Endothelial cell of umbilical vein (primary cell): ENCODE data around the gene PRDM8. TPM values are rescaled to one million over a fixed set of nuclear protein-coding genes. Genes with fewer than 3 reads are reported as not detected.

Experiments
- BruUV-seq: library from RNA; stranded (reverse); fragments of 400-500 nt; replicated peaks from 2 replicates; lab custom pipeline; 2021; lab: Mats Ljungman, UMichigan
- CTCF ChIA-PET: fragments of 300-600, 350-600 bp; sonication (Branson Sonifier 250); formaldehyde crosslinking; loops from one replicate; lab custom pipeline; 2021; ENCODE audit warnings: antibody characterized with exemption, inconsistent platforms; lab: Charles Lee
- POLR2A ChIA-PET: fragments of 300-600, 350-600 bp; sonication (Branson Sonifier 250); formaldehyde crosslinking; loops from one replicate; lab custom pipeline; 2021; ENCODE audit warnings: antibody characterized with exemption, inconsistent platforms; lab: Charles Lee
- DNase-seq: peaks from one replicate; pipeline ENCODE4 v3.0.0-alpha.2; 2011; ENCODE audit warnings: low read depth, low spot score
- FAIRE-seq: peaks from 2 replicates; lab custom pipeline; 2011; peaks lifted over from hg19 to GRCh38; lab: Jason Lieb, UNC
- H2AFZ ChIP-seq: 2 replicates; pipeline ENCODE4 v1.6.0; 2012; ENCODE audit warnings: low read depth, low read length, control low read depth, inconsistent platforms
- H3K27ac ChIP-seq: 2 replicates; pipeline ENCODE4 v1.5.1; 2011; ENCODE audit warnings: low read depth, mild to moderate bottlenecking, control low read depth, low read length, moderate library complexity; ENCODE audit not compliant: insufficient read depth
- H3K27me3 ChIP-seq, 2 experiments: 2 replicates each; pipeline versions ENCODE4 v1.6.0 to v1.6.1; 2011; ENCODE audit warnings: low read length in 2 of 2, mixed read lengths in 1 of 2; ENCODE audit not compliant: control insufficient read depth in 2 of 2, insufficient read depth in 2 of 2
- H3K36me3 ChIP-seq, 2 experiments: 2 replicates in 1 of 2; 3 replicates in 1 of 2; pipeline ENCODE4 v1.5.1; 2011; ENCODE audit warnings: low read length in 2 of 2, mild to moderate bottlenecking in 1 of 2, moderate library complexity in 1 of 2; ENCODE audit not compliant: control insufficient read depth in 2 of 2, insufficient read depth in 2 of 2; ENCODE audit errors: extremely low read depth in 1 of 2
- H3K4me1 ChIP-seq: 3 replicates; pipeline ENCODE4 v1.5.1; 2011; ENCODE audit warnings: mild to moderate bottlenecking, low read length; ENCODE audit not compliant: control insufficient read depth, insufficient read depth; ENCODE audit errors: extremely low read depth
- H3K4me2 ChIP-seq: 2 replicates; pipeline ENCODE4 v1.6.1; 2011; ENCODE audit warnings: low read length, control low read depth, mixed read lengths; ENCODE audit not compliant: insufficient read depth
- H3K4me3 ChIP-seq, 3 experiments: fragments of 200-600 bp in 1 of 3; sonication (generic), shearing (Covaris generic) in 1 of 3; replicated peaks in 1 of 3; 2 replicates each; pipeline ENCODE4 v1.5.1; 2011 to 2016; ENCODE audit warnings: control low read depth in 3 of 3, low read length in 3 of 3, mild to moderate bottlenecking in 2 of 3, inconsistent platforms in 1 of 3, low read depth in 1 of 3, moderate library complexity in 1 of 3; ENCODE audit not compliant: insufficient read depth in 1 of 3
- H3K79me2 ChIP-seq: 2 replicates; pipeline ENCODE4 v1.6.0; 2012; ENCODE audit warnings: low read length, inconsistent platforms; ENCODE audit not compliant: control insufficient read depth, insufficient read depth
- H3K9ac ChIP-seq: replicated peaks from 2 replicates; pipeline ENCODE3; 2011; ENCODE audit warnings: low read length, control low read depth; ENCODE audit not compliant: insufficient read depth; ENCODE audit errors: extremely low read depth
- H3K9me1 ChIP-seq: replicated peaks from 3 replicates; pipeline ENCODE4 v1.6.0; 2011; ENCODE audit warnings: mild to moderate bottlenecking, low read length; ENCODE audit not compliant: control insufficient read depth, insufficient read depth; ENCODE audit errors: extremely low read depth
- H3K9me3 ChIP-seq: replicated peaks from 2 replicates; pipeline ENCODE4 v1.5.1; 2012; ENCODE audit warnings: low read length, inconsistent platforms; ENCODE audit not compliant: control insufficient read depth, insufficient read depth
- H4K20me1 ChIP-seq: replicated peaks from 2 replicates; pipeline ENCODE3; 2011; ENCODE audit warnings: mild to moderate bottlenecking, low read length; ENCODE audit not compliant: control insufficient read depth, insufficient read depth; ENCODE audit errors: extremely low read depth
- EZH2 ChIP-seq: IDR thresholded peaks from 2 replicates; pipeline ENCODE4 v1.6.1; 2012; ENCODE audit warnings: borderline replicate concordance, low read depth, mild to moderate bottlenecking, moderate library complexity, low read length, inconsistent platforms; ENCODE audit not compliant: severe bottlenecking
- FOS ChIP-seq: IDR thresholded peaks from 2 replicates; pipeline ENCODE4 v1.6.1; 2011; ENCODE audit warnings: mild to moderate bottlenecking, low read length, moderate library complexity, borderline replicate concordance; ENCODE audit not compliant: insufficient read depth
- MAX ChIP-seq: IDR thresholded peaks from 2 replicates; pipeline ENCODE4 v1.6.1; 2011; ENCODE audit not compliant: insufficient read depth, insufficient read length
- POLR2A ChIP-seq: IDR thresholded peaks from 2 replicates; pipeline ENCODE4 v1.6.1; 2012; ENCODE audit warnings: low read depth, mild to moderate bottlenecking, control low read depth, low read length
- POLR2AphosphoS5 ChIP-seq: IDR thresholded peaks from 2 replicates; pipeline ENCODE4 v1.6.1; 2012; ENCODE audit warnings: low read depth, mild to moderate bottlenecking, control low read depth, low read length, moderate library complexity; ENCODE audit not compliant: insufficient read depth
- dilution Hi-C: fragments of 300-500 bp; cut with MboI; formaldehyde crosslinking; loops from one replicate; pipeline ENCODE4 v1.15.0; 2019; ENCODE audit warnings: low sequenced_read_pairs; ENCODE audit not compliant: extremely low pct_ligation_motif_present
- intact Hi-C: fragments of 100-400 bp; cut with micrococcal nuclease; formaldehyde crosslinking; loops from one replicate; pipeline ENCODE4 v1.10.0; 2022
- polyA plus RNA-seq, 4 experiments: library from polyadenylated mRNA; depleted of rRNA in 3 of 4; stranded (reverse) in 3 of 4; unstranded in 1 of 4; fragments of >200 nt; gene quantifications; 2 replicates each; pipeline versions ENCODE4 v1.2.1 to v1.2.3, GENCODE V29; 2011 to 2012; ENCODE audit warnings: missing spikeins in 1 of 4
- total RNA-seq: library from RNA; stranded (reverse); gene quantifications from 2 replicates; pipeline ENCODE4 v1.2.3, GENCODE V29; 2021
- TF ChIP-seq, protein P1 (sequence below), 2 donors: IDR thresholded peaks; 1 replicate in 1 of 2; 2 replicates in 1 of 2; pipeline ENCODE4 v1.5.1; 2011; ENCODE audit warnings: low read length in 2 of 2, mild to moderate bottlenecking in 2 of 2, moderate library complexity in 2 of 2, control low read depth in 1 of 2, inconsistent platforms in 1 of 2, low read depth in 1 of 2; ENCODE audit not compliant: insufficient read depth in 1 of 2; ENCODE audit errors: extremely low read depth in 1 of 2

Gene PRDM8
- total and polyA plus RNA-seq, 2 donors (not counting 3 experiments of a cell fraction or from before 2014, with no cell fraction given), result 0.28 to 0.82 TPM

DNA sequence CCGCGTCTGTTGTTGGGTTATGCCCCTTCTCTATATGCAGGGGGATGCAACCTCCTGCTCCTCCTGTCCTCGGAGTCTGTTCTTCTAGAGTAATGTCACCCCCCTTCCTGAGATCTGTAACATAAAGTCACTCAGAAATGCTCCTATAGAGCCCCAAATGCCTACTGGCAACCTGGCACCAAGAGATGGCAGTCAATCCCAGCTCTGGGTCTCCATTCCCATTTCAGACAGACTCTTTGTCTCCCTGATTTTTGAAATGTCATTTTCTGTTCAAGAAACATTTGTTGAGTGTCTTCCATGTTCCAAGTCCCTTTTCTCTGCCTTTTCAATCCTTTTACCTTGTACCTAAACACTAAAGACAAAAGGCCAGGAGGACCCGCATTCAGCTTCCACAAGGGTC, 9.6 kb upstream of the PRDM8 start:
- H4K20me1 ChIP-seq, result no peaks in the 10 kb centered on the region
- no peaks in the 10 kb centered on the region for H3K36me3 ChIP-seq
- no peak overlapping the region for H3K4me3 ChIP-seq
- BruUV-seq, result no TSS peak
- no peak for DNase-seq
- no peaks in the 10 kb centered on the region for H3K9me3 ChIP-seq
- H3K79me2 ChIP-seq, result no peaks in the 10 kb centered on the region
- no peak for FAIRE-seq
- no peak overlapping the region for H3K9ac ChIP-seq
- CTCF ChIA-PET, result interaction anchor here (0.9 to 9.8 kb wide), 5 partner anchors 8 to 61 kb away, joined by 4 to 104 read pairs (median 16); partner anchors contain the start of gene PRDM8
- H3K9me1 ChIP-seq, result no peaks in the 10 kb centered on the region
- intact Hi-C loops (no loop called here), dilution Hi-C loops (no loop called here)
- peaks cover 68 to 82% of the 10 kb centered on the region in 2 experiments for H3K27me3 ChIP-seq
- no peak overlapping the region for H2AFZ ChIP-seq
- POLR2A ChIA-PET, result no interaction called here
- no peak overlapping the region for H3K4me2 ChIP-seq
- peaks cover 26% of the 10 kb centered on the region for H3K4me1 ChIP-seq
- TF ChIP-seq, protein P1, sequence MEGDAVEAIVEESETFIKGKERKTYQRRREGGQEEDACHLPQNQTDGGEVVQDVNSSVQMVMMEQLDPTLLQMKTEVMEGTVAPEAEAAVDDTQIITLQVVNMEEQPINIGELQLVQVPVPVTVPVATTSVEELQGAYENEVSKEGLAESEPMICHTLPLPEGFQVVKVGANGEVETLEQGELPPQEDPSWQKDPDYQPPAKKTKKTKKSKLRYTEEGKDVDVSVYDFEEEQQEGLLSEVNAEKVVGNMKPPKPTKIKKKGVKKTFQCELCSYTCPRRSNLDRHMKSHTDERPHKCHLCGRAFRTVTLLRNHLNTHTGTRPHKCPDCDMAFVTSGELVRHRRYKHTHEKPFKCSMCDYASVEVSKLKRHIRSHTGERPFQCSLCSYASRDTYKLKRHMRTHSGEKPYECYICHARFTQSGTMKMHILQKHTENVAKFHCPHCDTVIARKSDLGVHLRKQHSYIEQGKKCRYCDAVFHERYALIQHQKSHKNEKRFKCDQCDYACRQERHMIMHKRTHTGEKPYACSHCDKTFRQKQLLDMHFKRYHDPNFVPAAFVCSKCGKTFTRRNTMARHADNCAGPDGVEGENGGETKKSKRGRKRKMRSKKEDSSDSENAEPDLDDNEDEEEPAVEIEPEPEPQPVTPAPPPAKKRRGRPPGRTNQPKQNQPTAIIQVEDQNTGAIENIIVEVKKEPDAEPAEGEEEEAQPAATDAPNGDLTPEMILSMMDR (IDR thresholded peaks at IDR 0.05; ENCODE audit: extremely low read depth in 1 of 2, insufficient read depth in 1 of 2, low read depth in 1 of 2, low read length in 2 of 2), result no peak
- no peak for TF ChIP-seq POLR2AphosphoS5
- TF ChIP-seq FOS, result no peak
- no peak overlapping the region for H3K27ac ChIP-seq

DNA sequence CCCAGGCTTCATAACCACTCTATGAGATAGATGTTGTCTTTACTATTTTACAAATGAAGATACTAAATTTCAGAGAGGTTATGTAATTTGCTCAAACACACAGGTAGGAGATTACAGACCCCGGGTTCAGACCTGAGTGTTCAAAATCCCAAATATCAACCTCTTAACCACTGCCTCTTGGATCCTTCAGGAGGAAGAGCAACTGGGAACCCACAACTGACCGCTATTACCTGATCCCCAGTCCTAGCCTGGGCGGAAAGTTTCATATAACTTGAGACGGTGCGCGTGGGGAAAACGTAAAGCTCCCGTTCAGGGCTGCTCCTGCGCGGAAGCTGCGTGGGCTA, 8.9 kb upstream of the PRDM8 start:
- FAIRE-seq, result no peak

More for the DNA sequence above, 8.9 kb upstream of the PRDM8 start:
- no peak overlapping the region for H3K4me2 ChIP-seq
- H3K27ac ChIP-seq, result no peak overlapping the region
- no peaks in the 10 kb centered on the region for H3K36me3 ChIP-seq
- no peaks in the 10 kb centered on the region for H3K9me3 ChIP-seq
- no peak overlapping the region for H3K9ac ChIP-seq
- no peak overlapping the region for H2AFZ ChIP-seq
- no peaks in the 10 kb centered on the region for H4K20me1 ChIP-seq
- DNase-seq, result no peak
- no peaks in the 10 kb centered on the region for H3K79me2 ChIP-seq
- intact Hi-C loops, result no loop called here
- TF ChIP-seq, protein P1 (IDR thresholded peaks at IDR 0.05; ENCODE audit: extremely low read depth in 1 of 2, insufficient read depth in 1 of 2, low read depth in 1 of 2, low read length in 2 of 2), result no peak
- no peak for TF ChIP-seq MAX
- no peak for TF ChIP-seq POLR2A
- TF ChIP-seq EZH2, result no peak
- dilution Hi-C loops, result no loop called here
- no peaks in the 10 kb centered on the region for H3K9me1 ChIP-seq
- no peak overlapping the region for H3K4me3 ChIP-seq
- peaks cover 72 to 89% of the 10 kb centered on the region in 2 experiments for H3K27me3 ChIP-seq
- BruUV-seq, result no TSS peak
- POLR2A ChIA-PET, result no interaction called here
- CTCF ChIA-PET, result interaction anchor here (0.9 to 9.8 kb wide), 5 partner anchors 8 to 62 kb away, joined by 4 to 104 read pairs (median 16); partner anchors contain the start of gene PRDM8
- H3K4me1 ChIP-seq, result peaks cover 19% of the 10 kb centered on the region
